Thyroid gland (tissue), 4 donors: ENCODE results near the gene DUSP12.

Source experiments
- POLR2A ChIP-seq, 2 donors: fragments of 450-650 bp; IDR thresholded peaks; one replicate each; pipeline ENCODE4 v1.6.1; 2017; ENCODE audit warnings: antibody characterized with exemption in 2 of 2, mild to moderate bottlenecking in 2 of 2, moderate library complexity in 1 of 2
- TF ChIP-seq, protein P1 (sequence below), 6 experiments: fragments of 200-600 bp in 3 of 6; fragments of 450-650 bp in 3 of 6; sonication (generic) in 3 of 6; IDR thresholded peaks; one replicate each; pipeline ENCODE4 v1.5.1; 2016 to 2019; ENCODE audit warnings: antibody characterized with exemption in 6 of 6, mild to moderate bottlenecking in 2 of 6, inconsistent platforms in 1 of 6, moderate library complexity in 1 of 6

DNA sequence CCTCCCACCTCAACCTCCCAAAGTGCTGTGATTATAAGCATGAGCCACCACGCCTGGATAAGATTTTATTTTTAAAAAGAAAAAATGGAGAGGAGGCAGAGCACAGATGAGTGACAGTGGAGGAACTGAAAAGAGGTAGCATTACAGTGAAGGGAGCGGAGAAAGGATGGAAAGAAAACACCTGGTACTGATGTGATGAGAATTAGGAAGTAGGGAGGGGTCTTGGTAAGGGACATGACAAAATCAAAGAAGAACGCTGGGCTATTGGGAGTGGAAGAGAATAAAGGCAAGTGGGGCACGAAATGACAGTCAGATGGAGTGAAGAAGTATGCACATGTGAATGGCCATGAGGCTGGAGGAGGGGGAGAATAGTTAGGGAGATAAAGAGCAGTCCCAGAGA lies 40.2 kb upstream of the DUSP12 start:
- TF ChIP-seq, protein P1, sequence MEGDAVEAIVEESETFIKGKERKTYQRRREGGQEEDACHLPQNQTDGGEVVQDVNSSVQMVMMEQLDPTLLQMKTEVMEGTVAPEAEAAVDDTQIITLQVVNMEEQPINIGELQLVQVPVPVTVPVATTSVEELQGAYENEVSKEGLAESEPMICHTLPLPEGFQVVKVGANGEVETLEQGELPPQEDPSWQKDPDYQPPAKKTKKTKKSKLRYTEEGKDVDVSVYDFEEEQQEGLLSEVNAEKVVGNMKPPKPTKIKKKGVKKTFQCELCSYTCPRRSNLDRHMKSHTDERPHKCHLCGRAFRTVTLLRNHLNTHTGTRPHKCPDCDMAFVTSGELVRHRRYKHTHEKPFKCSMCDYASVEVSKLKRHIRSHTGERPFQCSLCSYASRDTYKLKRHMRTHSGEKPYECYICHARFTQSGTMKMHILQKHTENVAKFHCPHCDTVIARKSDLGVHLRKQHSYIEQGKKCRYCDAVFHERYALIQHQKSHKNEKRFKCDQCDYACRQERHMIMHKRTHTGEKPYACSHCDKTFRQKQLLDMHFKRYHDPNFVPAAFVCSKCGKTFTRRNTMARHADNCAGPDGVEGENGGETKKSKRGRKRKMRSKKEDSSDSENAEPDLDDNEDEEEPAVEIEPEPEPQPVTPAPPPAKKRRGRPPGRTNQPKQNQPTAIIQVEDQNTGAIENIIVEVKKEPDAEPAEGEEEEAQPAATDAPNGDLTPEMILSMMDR (IDR thresholded peaks at IDR 0.05) = no peak
- no peak for TF ChIP-seq POLR2A (IDR thresholded peaks at IDR 0.05)
